Activated CD8-positive, alpha-beta memory T cell treated with anti-CD3 and anti-CD28 coated beads, Interleukin-2, amount 50 U/mL, for 24 hours (primary cell): ENCODE measurements around the gene BLMH.
"Not testable (repeated sequence)": the region's sequence is repeated elsewhere in the genome, so short reads cannot be mapped to it uniquely, and the experiment has no call there.

Source experiments
- DNase-seq: peaks from one replicate; pipeline ENCODE4 v3.0.0-alpha.2; 2020; ENCODE audit errors: extremely low read depth

Gene BLMH

DNA sequence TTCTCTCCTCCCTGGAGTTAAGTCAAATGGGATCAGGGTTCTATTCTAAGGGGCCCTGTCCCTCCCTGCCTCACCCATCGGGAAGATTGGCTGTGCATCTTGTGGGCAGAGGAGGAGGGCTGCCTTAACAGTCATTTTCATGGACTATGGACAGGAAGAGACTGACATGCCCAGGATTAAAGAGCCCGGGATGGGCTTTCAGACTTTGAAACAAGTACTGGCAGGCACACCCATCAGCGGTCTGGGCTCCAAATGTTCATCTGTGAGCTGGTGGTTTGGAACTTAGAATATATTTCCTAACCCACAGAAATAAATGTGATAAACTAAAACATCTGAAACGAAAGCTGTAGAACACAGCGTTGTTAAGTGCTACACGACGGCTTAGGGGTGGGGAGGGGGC lies 62.7 kb downstream of the BLMH start:
- no peak for DNase-seq

DNA sequence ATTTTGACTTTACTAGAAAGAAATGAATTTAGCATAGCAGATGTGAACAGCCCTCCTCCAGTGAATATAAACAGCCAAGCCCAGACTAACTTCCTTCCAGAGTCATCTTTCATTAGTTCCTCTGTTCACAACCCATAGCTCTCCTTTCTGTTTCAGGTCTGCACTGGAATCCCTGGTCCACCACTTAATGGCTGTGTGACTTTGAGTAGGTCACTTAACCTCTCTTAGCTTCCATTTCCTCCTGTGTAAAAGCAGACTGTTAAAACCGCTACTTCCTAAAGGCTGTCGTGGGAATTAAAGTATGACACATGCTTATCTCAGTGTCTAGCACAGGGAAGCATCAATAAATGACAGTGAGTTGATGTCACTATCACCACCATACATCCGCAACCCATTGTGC lies 63.7 kb downstream of the BLMH start:
- DNase-seq, result no peak

DNA sequence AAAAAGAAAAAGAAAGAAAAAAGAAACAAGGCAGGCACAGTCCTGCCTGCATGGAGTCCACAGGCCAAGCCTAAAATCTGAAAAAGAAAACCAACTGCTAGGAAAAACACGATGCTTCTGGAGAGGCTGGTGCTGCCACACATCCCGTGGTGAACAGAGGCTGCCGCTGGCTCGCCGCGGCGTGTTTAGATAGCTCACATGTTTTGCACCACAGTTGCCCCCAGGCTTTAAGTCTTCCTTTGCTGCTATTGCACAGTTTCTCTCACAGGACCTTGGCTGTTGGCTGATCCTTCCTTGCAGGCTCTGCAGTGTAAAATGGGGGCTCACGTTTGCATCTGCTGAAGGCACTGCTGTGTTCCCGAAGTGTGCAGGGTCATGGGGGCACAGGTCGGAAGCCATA lies 64.9 kb downstream of the BLMH start:
- no peak for DNase-seq

DNA sequence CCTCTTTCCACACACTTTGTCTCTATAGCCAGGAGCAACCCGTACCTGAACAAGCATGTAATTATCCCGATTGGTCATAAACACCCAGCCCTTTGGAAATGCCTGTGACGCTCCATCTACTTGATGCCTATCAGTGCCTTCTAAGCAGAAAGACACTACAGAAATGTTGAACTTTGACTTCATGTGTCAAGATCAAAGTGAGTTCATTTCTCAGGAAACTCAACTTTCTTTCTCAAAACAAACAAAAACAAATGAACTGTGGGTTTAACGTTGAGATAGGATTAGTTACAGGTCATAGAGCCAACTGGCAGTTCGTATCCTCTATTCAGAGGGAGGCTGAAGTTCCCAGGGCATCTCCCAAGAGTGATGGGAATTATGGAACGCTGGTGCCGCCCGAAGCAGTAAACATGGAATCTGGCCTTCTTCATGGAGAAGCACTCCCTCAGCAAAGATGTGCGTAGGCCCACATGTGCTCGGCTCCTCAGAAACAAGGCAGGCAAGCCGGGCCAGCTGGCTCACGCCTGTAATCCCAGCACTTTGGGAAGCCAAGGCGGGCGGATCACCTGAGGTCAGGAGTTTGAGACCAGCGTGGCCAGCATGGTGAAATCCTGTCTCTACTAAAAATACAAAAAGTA lies 65.7 kb downstream of the BLMH start:
- no peak for DNase-seq

DNA sequence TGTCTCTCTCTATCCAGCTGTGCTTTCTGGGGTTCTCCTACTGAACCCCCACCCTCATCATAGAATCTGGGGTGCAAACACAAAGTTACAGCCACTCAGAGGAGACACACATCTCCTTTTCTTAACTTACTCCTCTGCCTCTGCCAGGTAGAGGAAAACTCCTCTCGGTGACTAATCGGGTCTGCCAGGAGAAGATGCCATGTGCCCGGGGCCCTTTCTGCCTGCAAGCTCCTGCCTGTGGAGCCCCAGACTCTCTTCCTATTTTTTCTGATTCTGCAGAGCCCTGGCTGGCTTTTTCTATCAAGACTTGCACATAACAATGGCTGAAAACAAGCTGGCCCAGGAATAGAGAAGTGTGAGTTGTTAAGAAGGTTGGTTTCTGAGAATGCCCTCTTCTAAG lies 66.6 kb downstream of the BLMH start:
- no peak for DNase-seq

DNA sequence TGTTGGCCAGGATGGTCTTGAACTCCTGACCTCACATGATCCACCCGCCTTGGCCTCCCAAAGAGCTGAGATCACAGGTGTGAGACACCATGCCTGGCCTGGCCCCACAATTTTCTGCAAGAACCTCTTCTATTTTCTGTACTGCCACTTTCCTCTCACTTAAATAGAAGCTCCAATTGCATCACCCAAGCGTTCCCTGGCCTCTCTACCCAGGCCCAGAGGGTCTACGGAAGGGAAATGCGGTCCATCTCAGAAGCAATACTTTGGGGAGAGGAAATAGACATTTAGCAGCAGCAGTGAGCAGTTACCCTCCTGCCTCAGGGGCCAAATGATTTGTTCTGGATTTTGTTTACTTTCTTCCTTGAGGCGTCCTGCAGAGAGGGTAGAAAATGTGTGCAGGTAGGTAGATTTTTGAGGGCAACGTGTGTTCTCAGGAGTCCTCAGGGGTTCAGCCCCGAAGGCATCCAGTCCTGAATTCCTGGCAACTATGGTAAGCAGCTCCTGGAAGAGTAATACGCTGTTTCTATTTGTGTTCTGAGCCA lies 67.3 kb downstream of the BLMH start:
- DNase-seq, result no peak

DNA sequence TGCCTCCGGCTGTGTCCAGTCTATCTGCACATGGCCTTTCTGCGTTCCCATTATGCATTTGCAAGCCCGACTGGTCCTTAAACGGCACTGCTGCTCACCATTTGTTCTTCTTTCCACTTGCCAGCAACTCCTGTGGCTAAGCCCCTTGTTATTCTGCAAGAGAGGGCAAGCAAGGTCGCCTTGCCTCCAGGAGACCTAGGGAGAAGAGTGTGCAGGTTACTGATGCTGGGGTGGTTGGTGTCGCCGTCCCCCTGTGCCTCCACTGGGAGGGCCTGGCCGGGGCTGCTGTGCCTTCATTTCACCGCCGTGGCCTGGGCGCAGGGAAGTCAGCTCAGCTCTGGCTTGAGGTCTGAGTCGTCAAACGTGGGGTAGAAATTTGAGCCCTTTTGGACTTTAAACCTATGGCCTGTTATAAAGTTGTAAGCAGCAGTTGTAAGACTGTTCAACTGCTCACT lies 69.0 kb downstream of the BLMH start:
- no peak for DNase-seq

DNA sequence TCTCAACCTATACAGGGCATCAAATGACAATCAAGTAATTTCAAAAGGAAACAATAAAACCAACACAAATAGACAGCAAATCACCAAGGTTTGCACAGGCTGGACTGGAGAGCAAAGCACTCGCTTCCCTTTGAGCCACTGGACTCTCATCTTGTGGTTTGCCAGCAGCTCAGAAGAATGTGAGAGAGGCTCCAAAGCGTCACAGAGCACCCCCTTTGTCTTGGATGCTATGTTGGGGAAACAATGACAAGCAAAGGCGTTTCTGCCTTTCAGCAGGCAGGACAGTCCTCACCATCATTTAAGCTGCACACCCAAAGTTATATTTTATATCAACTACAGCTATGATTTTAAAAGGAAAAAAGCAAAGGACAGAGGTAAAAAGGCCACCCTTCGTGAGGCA lies 69.5 kb downstream of the BLMH start:
- no peak for DNase-seq

DNA sequence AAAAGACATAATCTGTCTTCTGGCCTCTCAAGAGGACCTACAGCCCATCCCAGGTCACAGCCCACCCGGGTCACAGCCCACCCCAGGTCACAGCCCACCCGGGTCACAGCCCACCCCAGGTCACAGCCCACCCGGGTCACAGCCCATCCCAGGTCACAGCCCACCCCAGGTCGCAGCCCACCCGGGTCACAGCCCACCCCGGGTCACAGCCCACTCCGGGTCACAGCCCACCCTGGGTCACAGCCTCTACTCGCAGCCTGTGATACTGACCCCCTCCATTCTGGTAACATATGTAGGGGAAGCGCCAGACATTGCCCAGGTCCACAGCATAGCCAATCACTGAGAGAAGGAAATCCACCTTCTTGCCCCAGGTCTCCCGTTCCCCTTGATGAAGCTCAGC lies 70.4 kb downstream of the BLMH start:
- no peak for DNase-seq

DNA sequence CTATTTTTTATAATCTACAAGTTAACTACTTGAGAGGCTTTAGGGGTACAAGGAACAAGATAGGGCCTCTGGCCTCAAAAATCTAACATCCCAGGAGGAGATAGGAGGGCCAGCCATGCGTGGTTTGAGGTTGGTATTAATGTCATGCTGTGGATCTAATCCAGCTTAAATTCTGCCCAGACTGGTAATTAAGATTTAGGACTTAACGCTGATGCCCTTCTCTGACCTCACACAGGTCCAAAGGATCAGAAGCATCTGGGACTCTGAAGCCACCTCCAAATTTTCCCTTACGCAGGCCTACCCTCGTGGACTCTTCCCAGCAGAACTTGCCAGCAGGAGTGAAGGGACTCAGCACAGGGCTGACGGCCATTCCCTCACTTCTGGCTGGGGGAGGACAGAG lies 71.3 kb downstream of the BLMH start:
- no peak for DNase-seq

DNA sequence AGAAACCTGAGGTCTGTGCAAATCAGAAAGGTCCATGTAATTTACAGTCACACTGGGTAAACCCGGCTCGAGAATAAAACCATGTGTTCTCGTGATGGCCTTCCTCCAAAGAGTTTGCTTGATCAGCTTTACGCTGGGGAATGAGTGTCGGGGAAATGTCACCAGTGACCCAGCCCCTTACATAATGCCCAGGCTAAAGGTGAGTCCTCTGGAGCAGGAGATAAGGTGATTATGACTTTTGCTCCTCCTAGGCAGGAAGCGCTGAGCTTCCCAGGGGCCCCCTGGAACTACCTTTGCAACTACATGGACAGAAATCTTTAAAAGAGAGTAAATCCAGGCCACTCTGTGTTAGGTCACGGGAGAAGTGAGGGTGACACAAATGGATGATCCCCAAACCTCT lies 71.9 kb downstream of the BLMH start:
- no peak for DNase-seq

DNA sequence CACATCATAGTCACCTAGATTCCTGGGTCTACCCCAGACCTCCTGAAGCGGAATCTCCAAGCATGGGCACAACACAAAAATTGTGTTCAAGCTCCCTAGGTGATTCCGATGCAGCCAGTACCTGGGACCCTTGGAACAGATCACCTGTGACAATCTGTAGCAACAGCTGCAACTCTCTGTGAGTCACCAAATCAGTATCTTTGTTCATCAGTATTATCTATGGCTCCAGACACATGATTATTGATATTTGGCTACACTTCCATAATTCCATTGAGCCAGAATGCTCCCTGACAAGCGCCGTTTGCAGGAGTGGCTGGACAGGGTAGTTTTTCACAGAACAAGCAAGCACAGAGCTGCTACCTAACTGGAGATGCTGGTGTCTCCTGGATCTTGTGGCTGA lies 72.4 kb downstream of the BLMH start:
- DNase-seq, result no peak

DNA sequence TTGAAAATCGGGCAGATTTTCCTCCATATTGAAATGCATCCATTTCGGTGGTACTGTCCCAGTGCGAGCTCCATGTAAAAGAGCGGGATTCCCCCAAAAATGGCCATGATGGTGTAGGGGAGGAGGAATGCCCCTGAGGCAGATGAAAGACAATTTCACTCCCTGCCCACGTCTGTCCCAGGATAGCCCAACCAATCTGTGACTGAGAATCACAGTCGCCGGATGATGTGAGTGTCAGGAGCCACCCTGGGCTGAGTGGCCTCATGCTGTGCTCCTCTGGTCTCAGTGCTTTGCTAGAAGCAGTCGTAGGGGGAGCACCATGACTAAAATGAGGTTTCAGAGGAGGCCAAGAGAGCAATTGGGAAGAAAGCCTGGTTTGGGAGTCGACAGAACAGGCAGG lies 72.9 kb downstream of the BLMH start:
- DNase-seq, result no peak

DNA sequence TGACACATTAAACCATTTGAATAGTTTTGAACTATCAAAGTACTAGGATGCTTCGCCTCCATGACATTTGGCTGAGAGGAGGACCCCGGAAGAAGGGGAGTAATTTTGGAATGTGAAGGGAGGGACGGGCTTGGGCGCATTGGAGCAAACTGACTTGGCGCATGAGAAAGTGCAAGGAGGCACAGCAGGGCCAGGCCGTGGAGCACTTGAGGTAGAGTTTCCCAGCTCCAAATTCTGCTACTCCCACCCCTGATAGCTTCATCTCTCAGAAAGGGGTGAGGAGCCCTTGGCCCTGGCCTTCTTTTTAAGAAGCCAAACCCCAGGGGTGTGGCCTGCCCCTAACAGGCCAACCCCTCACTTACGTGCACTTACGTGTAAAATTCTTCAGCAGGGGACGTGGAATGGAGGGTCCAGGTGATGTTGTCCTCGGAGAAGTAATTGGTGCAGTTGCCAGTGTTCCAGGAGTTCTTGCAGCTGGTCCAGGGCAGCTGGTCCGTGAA lies 73.9 kb downstream of the BLMH start:
- DNase-seq, result no peak

DNA sequence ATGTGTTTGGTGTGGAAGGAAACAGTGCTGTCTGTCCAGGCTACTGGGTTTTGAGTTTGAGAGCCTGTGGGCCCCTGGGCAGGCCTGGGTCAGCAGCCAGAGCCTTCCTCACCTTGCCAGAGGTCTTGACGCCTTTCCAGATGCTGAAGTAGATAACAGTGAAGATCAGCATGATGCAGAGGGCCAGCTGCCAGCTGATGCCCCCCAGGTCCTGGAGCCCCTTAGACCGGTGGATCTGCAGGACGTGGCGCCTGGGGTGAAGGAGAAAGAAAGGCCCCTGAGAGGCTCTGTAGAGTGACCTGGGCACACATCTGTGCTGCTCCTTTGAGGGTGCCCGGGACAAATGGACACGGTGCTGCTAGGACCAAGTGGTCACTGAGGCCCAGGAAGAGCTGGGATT lies 74.7 kb downstream of the BLMH start:
- DNase-seq, result no peak

DNA sequence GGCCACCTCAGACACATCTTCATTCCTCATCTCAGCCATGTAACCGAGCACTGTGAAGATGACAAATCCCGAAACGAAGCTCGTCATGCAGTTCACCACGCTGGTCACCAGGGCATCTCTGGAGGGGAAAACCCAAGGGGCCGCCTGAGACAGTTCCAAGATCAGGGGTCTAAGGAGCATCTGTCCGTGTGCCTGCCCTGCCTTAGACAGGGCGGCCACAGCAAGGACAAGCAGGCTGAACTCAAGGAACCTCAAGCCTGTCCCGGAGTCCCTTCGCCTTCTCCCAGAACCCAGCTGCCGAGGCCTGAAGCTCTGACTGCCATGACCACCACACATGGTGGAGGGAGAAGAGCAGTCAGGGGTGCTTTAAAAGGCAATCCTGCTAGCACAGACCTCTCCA lies 79.0 kb downstream of the BLMH start:
- no peak for DNase-seq

DNA sequence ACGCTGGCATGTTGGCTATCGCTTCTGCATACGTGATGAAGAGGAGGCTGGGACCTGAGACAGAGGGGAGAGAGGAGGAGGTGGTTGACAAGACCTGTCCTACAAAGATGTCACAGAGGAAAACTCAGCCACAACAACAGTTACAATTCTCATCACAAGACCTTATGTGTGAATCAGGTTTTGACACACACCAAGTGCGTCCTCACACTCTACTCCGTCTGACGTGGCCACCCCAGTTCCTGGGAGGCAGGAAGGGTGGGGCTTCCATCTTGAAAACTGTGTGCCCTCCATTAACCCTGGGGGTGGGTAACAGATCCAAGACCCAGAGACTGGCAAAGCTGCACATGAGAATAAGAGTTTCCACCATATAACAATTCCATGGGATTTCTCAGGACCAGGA lies 80.4 kb downstream of the BLMH start:
- no peak for DNase-seq

DNA sequence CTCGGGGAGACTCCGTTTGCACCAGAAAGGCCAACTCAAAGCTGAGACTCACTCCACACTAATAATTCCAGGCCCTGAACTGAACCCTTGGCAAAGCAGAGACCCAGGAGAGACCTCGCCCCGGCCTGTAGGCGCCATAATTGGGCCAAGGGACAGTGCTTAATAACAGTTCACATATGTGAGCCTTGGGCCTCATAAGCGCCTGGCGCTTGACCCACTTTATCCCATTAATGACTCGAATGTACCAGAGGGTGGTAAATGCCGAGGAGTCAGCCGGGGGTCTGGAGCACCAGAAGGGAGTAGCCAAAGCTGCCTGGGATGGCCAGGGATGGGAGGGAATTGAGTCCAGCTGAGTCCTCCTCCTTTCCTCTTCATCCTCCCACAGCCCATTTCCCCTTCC lies 80.8 kb downstream of the BLMH start:
- DNase-seq, result no peak

DNA sequence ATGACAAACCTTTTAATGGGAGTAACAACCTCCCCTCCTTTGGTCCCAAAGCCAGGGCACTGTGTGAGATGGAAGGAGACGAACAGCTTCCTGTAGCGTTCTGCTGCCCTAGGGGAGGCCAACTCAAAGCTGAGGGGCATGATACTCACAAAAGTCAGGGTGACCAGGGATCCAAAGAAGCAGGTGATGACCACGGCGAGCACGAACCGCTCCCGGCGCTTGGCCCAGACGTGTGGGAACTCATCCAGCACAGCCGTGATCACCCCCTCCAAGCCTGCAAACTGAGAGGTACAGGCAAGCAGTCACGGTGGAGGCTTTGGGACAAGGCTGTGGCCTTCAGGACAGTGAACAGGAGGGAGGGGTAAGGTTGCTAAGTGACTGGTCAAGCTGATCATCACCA lies 81.4 kb downstream of the BLMH start:
- DNase-seq, result no peak

DNA sequence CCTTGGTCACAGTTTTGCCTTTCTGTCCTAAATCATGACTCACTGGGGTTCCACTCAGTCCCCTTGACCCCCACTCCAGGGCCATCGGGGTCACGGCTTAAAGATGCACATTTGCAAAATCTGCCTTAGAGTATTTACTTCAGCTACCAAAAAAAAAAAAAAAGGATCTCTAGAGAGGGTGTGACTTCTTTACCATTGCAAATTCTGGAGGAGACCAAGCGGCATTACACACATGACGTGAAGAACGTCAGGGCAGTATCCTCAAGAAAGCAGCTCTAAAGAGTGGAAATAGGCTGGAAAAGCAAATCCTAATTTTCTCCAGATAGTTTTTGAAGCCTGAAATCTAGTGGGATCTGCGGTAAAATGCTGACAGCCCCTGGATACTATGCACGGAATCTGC lies 81.8 kb downstream of the BLMH start:
- no peak for DNase-seq

DNA sequence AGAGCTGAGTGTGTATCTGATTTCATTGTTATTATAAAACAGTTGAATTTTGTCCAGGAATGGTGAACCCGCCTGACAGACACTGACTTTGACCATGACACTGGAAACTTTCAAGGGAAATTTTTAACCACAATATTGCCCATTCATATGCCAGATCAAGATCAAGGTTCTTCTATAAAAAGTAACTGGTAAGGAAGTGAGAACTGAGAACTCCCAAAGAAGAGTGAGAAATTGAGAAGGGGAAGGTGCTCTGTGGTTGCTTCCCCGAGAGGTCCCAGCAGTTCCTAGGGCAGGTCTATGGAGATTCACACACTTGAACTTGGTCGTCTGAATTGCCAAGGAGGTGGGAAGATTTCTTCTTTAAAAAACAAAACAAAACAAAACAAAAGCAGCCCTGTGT lies 83.5 kb downstream of the BLMH start:
- no peak for DNase-seq

DNA sequence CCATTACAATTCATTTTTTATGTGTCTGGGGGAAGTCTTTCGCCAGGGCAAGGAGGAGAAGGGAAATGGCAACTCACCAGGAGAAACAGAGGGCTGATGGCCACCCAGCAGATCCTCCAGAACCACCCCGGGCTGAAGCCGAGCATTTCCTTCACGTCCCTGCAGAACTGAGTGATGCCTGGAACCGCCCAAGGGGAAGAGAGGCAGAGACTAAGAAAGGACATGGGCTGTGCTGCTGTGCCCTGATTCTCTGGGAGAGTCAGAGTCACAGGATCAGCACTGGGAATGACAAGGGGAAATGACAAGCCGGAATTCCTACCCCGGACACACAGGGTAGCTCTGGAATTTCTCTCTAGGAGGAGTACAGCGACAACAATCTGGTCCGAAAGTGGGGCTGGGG lies 84.1 kb downstream of the BLMH start:
- DNase-seq, result no peak

DNA sequence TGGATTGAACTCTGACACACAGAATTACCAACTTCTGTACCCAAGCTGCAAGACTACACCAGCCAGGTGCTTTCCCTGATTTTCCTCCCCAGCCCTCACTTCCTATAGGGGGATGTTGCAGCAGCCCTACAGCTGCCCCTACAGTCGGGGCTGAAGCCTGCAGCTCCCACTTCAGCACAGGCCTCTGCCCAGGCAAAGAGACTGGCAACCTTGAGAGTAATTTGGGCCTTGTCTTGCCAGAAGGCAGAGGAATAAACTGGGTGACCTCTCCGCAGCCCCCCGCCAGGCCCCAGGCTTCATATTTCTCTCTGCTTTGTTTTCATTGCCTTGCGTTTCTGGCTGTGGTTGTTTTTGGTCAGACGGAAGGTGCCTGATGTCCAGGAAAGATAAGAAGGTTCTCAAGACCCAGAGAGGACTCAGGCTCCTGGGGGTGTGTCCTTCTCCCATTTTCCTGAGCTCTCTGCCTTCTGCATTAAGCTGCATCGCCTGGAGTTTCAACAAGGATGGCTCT lies 88.2 kb downstream of the BLMH start:
- DNase-seq, result no peak

DNA sequence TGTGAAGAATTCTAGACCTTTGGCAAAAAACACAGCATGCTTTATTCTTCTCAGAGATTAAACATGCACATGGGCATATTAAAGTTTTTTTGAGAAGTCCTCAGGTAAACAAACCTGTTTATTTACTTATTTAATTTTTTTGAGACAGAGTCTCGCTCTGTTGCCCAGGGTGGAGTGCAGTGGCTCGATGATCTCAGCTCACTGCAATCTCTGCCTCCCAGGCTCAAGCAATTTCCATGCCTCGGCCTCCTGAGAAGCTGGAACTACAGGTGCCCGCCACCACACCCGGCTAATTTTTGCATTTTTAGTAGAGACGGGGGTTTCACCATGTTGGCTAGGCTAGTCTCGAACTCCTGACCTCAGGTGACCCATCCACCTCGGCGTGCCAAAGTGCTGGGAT lies 91.1 kb downstream of the BLMH start:
- DNase-seq, result not testable (repeated sequence)
